ENCODE data around the gene HNRNPL.
"Not testable (repeated sequence)": the region's sequence is repeated elsewhere in the genome, so short reads cannot be mapped to it uniquely, and the experiment has no call there.

Gene HNRNPL

DNA sequence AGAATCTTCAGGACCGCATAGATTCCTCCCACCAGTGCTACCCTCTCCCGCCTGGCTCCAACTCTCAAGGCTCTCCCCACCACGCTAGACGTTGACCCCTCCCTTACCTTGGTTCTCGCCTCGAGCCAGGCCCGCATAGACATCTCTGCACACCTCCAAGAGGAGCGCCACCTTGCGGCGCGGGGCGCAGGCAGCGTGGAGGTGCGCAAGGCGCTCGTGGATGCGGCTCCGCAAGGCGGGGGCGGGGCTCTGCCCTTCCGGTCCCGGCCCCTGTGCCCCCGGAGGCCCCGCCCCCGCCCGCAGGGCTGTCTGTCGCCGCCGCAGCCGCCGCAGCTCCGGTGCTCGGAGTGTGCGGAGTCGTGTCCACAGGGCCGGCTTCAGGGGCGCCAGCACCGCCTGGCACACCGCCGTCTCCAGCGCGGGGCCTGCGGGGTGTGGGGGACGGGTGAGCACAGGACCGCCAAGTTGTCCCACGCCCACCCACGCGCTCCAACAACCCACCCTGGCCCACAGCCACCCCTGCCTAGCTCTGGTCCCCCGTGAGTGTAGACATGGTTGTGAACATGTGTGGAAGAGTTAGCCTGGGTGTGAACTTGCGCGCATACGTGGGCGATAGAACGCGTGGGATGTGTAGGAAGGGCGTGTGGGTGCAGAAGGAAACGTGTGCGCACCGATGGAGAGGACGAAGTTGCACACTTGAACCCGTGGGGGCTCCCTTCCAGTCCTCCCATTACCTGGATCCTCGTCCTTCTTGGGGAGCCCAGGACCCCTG, 20.2 kb upstream of the HNRNPL start:
- DNase-seq, result peak; percentile 70

DNA sequence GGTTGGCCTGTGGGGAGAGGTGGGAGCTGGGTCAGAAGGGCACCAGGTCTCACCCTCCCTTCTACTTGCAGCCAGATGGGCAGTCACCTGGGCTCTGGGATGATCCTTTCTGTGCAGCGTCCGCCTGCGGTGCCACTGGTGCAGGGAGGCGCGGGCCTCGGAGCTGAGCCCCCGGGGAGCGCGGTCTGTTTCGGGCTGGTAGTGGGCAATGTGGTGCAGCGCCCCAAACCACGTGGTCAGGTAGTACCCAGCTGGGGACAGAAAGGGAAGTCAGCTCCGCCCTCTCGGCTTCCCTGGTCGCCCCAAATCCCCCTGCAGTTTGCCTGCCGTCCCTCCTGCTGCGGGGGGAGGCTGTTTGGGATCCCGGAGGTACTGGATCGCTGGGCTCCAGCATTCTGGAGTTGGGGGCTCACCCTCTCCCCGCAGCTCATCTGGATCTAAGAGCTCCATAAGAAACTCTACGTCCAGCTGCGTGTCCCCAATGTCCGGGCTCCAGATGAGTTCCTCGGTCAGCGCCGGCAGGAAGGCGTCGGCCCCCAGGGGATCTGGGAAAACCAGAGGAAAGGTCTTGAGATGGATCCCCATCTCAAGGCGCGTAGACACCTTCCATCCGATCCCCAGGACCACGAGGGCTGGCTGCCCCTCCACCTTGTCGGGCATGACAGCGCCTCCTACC, 19.5 kb upstream of the HNRNPL start:
- no peak for DNase-seq

- no peak for DNase-seq
These were observed 18.8 kb upstream of the HNRNPL start for GRCh38 chr19:38868551-38868950.

GRCh38 chr19:38867171-38867780, 17.5 kb upstream of the HNRNPL start:
- DNase-seq, result no peak

DNA sequence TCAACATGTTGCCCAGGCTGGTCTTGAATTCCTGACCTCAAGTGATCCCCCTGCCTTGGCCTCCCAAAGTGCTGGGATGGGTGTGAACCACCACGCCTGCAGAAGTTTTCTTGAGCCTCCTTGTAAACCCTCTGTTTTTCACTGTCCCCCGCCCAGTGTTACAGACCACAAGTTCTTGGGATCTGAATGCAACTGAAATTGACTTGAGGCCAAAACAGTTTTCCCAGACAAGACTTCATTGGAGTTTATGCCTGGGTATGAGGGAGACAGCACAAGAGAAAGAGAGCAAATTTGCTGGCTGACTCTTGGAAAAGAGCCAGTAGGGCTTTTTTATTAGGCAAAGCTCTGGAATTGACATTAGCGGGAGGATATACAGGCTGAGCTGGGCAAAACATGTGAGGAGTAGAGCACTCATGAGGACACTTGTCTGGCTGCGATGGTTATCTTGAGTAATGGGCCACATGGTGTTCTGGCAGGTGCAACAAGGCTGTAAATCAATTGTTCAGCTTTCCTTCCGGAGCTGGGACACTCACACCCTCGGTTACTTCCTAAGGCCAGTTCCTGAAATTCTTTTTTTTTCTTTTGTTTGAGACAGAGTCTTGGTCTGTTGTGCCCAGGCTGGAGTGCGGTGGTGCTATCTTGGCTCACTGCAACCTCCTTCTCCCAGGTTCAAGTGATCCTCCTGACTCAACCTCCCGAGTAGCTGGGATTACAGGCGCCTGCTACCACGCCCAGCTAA, 12.7 kb upstream of the HNRNPL start:
- DNase-seq, result peak; percentile 33

DNA sequence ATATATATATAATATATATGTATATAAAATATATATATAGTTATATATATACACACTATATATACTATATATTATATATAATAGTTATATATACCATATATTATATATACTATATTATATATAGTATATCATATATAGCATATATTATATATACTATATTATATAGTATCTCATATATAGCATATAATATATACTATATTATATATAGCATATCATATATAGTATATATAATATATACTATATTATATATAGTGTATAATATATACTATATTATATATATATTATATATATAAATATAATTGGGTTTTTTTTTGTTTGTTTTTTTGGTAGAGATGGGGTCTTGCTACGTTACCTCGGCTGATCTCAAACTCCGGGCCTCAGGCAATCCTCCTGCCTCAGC, 11.6 kb upstream of the HNRNPL start:
- no peak for DNase-seq

GRCh38 chr19:38859631-38860204, 9.9 kb upstream of the HNRNPL start:
- not testable (repeated sequence) for DNase-seq

DNA sequence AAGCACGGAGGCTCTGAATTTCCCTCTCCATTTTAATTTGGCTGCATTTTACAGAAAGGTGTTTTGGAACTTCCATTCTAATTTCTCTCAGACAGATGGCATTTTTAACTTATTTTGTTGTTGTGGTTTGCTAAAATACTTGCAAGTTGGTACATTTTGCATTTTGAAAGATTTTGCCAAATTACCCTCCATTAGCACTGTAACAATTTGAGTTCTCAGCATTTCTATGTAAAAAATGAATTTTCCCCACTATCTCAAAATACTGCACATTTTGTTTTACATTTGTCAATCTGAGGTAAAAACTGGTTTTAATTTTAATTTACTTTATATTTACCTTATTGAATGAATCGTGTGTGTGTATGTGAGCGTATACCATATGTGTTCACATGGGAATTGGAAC, 7.0 kb upstream of the HNRNPL start:
- no peak for DNase-seq

- DNase-seq, result not testable (repeated sequence)
These were observed 6.0 kb upstream of the HNRNPL start for GRCh38 chr19:38855751-38856150.

DNA sequence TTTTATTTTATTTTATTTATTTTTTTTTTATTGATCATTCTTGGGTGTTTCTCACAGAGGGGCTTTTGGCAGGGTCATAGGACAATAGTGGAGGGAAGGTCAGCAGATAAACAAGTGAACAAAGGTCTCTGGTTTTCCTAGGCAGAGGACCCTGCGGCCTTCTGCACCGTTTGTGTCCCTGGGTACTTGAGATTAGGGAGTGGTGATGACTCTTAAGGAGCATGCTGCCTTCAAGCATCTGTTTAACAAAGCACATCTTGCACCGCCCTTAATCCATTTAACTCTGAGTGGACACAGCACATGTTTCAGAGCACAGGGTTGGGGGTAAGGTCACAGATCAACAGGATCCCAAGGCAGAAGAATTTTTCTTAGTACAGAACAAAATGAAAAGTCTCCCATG, 5.2 kb upstream of the HNRNPL start:
- DNase-seq, result not testable (repeated sequence)

- DNase-seq, result no peak
These were observed 3.4 kb upstream of the HNRNPL start for GRCh38 chr19:38853214-38853613.

DNA sequence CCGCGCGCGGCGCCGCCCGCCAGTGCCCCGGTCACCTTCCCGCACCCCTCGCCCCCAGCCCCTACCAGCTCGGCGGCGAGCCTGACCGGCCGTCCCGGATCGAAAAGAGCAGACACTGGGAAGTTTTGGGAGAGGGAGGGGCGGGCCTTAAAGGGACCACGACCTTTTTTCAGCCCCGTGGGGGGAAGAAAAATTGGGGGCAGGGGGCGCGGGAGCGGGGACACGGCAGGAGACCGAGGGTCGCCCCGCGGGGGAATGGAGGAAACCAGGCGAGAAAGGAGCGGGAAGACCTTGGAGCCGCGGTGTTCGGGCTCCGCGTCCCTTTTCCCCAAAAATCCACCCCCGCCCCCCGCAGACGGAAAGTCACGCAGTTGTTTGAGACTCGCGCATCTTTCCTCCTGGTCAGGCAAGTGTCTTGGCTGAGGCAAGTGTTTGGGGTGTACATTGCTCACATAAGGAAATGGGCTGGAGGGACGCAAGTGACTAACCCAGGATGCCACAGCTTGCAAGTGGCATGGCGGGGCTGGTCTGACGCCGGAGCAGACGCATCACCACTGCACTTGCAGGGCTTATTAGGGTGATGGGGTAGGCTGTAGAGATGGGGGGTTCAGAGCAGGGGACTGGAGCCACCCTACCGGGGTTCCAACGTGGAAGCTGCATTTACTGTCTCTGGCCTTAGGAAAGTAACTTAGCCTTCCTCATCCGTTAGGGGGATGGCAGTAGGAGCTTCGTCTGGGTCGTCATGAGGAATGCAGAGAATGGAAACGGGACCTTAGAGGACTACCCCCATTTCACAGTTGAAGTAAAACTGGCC, 2.7 kb upstream of the HNRNPL start:
- peak; percentile 67 for DNase-seq

GRCh38 chr19:38851622-38852230, 1.9 kb upstream of the HNRNPL start:
- peak; percentile 95 for DNase-seq

DNA sequence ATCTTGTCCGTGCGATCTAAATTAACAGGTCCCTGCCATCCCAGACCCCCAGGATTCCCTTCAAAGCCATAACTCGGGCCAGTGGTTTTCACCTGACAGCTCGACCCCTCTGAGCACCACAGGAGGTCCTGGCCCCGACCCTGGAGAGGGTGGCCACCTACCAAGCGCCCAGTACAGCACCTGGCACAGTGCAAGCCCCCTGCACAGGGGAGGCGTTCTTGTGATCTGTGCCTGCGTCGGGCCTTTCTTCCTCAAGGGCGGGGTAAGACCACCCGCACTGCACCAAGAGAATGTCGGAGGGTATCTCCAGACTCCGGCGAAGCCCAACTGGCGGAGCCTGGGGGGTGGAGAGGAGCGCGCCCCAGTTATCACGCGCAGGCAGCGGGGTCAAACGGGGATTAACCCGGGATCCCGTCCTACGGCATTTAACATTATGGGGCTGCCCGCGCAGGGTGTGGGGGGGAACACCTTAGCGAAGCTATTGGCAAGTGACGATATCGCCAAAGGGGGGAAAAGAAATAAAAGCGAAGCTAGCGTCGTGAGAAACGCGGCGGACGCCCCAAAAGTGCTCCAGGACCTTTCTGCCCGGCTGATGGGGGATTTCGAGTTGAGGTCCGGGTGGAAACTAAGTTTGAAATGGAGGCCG, 1.3 kb upstream of the HNRNPL start:
- no peak for DNase-seq

GRCh38 chr19:38850436-38850975, 720 bp upstream of the HNRNPL start:
- DNase-seq, result no peak

DNA sequence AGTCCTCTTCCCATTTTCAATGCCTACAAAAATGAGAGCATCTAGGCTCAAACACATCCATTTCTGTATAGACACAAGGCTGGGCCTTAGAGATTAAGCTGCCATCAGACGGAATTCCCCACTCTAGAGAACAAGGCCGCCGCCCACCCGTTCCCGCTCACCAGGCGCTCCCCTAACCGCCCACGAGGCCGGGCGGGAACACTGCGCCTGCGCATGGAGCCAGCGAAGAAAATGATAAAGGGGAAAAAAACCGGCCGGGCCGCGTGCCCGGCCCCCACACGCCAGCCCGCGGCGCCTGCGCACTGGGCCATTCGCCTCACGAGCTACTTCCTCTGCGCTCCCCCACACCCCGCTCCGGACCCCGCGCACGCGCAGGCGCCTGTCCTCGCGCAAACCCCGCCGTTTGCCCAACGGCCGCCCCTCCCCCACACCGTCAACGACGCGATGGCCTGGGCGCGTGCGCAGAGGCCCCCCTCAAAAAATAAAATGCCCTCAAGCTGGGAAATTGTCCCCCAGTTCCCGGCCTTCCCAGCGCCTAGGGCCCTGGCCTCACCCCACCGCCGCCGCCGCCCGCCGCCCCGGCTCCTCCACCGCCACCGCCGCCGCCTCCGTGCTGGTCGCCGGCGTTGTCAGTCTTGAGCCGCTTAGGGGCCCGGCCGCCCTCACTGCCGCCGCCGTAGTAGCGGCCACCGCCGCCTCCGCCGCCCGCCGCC, 483 bp downstream of the HNRNPL start:
- DNase-seq, result peak; percentile 97

DNA sequence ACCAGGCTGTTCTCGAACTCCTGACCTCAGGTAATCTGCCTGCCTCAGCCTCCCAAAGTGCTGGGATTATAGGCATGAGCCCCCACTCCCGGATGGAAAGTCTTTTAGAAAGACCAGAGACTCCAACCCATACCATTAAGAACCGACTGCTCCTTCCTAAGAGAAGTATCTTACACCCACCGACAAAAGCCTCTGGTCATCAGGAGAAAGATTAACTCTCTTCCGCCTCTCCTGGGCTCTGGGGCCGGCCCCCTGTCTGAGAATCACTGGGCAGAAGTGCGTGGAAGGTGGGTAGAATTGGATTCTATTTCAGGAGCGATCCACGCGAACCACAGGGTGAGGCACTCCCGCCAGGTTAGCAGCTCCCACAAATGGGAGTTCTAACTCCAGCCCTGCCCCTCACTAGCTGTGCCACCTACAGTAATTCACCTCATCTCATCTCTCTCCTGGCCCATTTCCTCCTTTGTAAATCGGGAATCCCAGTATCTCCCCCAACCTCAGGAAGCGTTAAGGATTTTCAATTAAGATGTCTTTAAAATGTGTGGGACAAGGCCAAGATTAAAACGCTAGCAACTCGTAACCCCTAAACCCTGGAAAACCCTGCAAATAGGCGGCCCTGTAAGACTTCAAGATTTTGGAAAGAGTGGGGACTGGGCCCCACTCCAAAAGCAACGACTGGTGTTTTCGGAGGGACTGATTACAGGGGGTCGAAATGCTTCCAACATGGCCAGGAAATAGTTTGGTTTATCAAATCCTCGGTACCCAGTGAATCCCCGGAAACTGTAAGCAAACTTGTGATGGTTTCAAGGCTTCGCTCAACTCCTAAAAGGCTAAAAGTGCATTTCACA, 1.3 kb downstream of the HNRNPL start:
- no peak for DNase-seq

DNA sequence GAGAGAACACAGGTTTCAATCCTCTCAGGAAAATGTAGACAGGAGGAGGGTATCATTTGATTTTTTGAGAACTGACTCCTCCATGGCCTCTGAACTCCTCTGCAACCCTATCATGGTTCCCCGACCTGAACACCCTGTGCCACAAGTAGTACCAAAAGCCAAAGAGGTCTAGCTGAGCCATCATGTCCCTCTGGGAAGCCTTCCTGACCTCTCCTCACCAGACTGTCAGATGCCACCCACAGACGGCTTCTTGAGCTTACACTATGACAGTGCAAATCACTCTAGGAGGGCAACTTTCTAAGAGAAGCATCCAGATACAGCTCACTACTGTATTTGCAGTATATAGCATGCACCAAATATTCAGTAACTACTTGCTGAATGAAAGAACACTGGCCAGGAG, 3.7 kb downstream of the HNRNPL start:
- no peak for DNase-seq
